NB4 (cell line): ENCODE data around the gene ARMC9.
"Not testable (repeated sequence)": the region's sequence is repeated elsewhere in the genome, so short reads cannot be mapped to it uniquely, and the experiment has no call there.

Experiments
- CTCF ChIP-seq: IDR thresholded peaks from one replicate; pipeline ENCODE4 v1.5.1; 2012; ENCODE audit warnings: low read depth, low read length
- MYC ChIP-seq: IDR thresholded peaks from 2 replicates; pipeline ENCODE4 v1.6.1; 2011; ENCODE audit warnings: low read depth, low read length
- POLR2A ChIP-seq: IDR thresholded peaks from 2 replicates; pipeline ENCODE4 v1.6.1; 2011; ENCODE audit warnings: mild to moderate bottlenecking; ENCODE audit not compliant: insufficient read length; ENCODE audit errors: extremely low read depth
- TF ChIP-seq, protein P1 (sequence below): IDR thresholded peaks from 2 replicates; pipeline ENCODE4 v1.6.1; 2011; ENCODE audit warnings: low read depth, low read length

GRCh38 chr2:231407686-231408085 is 209.3 kb downstream of the ARMC9 start:
- TF ChIP-seq CTCF, POLR2A, MYC: not testable (repeated sequence)
- TF ChIP-seq, protein P1, sequence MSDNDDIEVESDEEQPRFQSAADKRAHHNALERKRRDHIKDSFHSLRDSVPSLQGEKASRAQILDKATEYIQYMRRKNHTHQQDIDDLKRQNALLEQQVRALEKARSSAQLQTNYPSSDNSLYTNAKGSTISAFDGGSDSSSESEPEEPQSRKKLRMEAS: not testable (repeated sequence)
